ENCODE measurements around the gene CAV1.

- no peak for TF ChIP-seq CTCF (IDR thresholded peaks at IDR 0.05)
- TF ChIP-seq POLR2A (IDR thresholded peaks at IDR 0.05), result no peak
Measured at GRCh38 chr7:116509982-116510579, 14.8 kb upstream of the CAV1 start.
